ENCODE data around the gene RAPGEF4. TPM values are rescaled to one million over a fixed set of nuclear protein-coding genes. Genes with fewer than 3 reads are reported as not detected.

RAPGEF4 gene
- total RNA-seq, 1 experiment from 2014 or later, result 2.2 TPM

DNA sequence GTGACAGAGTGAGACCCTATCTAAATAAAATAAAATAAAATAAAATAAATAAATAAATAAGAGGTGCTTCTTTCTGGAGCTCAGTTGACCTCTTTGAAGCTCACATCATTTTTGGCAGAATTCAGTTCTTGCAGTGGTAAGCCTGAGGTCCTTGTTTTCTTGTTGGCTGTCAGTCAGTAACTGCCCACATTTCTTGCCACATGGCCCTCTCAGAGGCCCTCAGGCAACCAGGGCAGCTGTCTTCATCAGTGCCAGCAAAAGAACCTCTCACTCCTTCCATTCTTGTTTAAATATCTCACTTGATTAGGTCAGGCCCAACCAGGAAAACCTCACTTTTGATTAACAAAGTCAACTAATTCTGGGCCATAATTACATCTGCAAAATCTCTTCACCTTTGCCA is 53.2 kb downstream of the RAPGEF4 start (continued):
- no peak for TF ChIP-seq SMAD4 (CRISPR knock-in tag; IDR thresholded peaks at IDR 0.05)
- no peak for TF ChIP-seq CREM (CRISPR knock-in tag; IDR thresholded peaks at IDR 0.05)
- TF ChIP-seq GTF2I (CRISPR knock-in tag; conservative IDR thresholded peaks at IDR 0.05), result no peak

- Mint-ChIP-seq H3K4me3 (no peak overlapping the region), H3K27me3 (ENCODE audit: low read depth) (no peaks in the 10 kb centered on the region), H3K36me3 (no peaks in the 10 kb centered on the region), H3K4me1 (no peaks in the 10 kb centered on the region), H3K27ac (no peak overlapping the region), H3K9me3 (no peaks in the 10 kb centered on the region)
- TF ChIP-seq, protein P1, sequence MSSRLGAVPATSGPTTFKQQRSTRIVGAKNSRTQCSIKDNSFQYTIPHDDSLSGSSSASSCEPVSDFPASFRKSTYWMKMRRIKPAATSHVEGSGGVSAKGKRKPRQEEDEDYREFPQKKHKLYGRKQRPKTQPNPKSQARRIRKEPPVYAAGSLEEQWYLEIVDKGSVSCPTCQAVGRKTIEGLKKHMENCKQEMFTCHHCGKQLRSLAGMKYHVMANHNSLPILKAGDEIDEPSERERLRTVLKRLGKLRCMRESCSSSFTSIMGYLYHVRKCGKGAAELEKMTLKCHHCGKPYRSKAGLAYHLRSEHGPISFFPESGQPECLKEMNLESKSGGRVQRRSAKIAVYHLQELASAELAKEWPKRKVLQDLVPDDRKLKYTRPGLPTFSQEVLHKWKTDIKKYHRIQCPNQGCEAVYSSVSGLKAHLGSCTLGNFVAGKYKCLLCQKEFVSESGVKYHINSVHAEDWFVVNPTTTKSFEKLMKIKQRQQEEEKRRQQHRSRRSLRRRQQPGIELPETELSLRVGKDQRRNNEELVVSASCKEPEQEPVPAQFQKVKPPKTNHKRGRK (CRISPR knock-in tag; IDR thresholded peaks at IDR 0.05; ENCODE audit: borderline replicate concordance), result no peak
- TF ChIP-seq KAT7 (CRISPR knock-in tag; IDR thresholded peaks at IDR 0.05; ENCODE audit: borderline replicate concordance), result no peak
- TF ChIP-seq GRHL2 (CRISPR knock-in tag; IDR thresholded peaks at IDR 0.05; ENCODE audit: insufficient replicate concordance, severe bottlenecking), result no peak
- no peak for TF ChIP-seq ZNF219 (CRISPR knock-in tag; IDR thresholded peaks at IDR 0.05; ENCODE audit: borderline replicate concordance)
- no peak for TF ChIP-seq FOXP1 (CRISPR knock-in tag; IDR thresholded peaks at IDR 0.05; ENCODE audit: borderline replicate concordance)
- TF ChIP-seq ELF4 (CRISPR knock-in tag; IDR thresholded peaks at IDR 0.05; ENCODE audit: low read depth), result no peak
- TF ChIP-seq SP1 (CRISPR knock-in tag; conservative IDR thresholded peaks at IDR 0.05), result no peak
- no peak for TF ChIP-seq CDX4 (CRISPR knock-in tag; IDR thresholded peaks at IDR 0.05; ENCODE audit: borderline replicate concordance)
- no peak for TF ChIP-seq MLX (CRISPR knock-in tag; IDR thresholded peaks at IDR 0.05)
- TF ChIP-seq SMAD3 (CRISPR knock-in tag; IDR thresholded peaks at IDR 0.05; ENCODE audit: borderline replicate concordance), result no peak
- no peak for TF ChIP-seq NFATC4 (CRISPR knock-in tag; IDR thresholded peaks at IDR 0.05)
- no peak for TF ChIP-seq CTCF (IDR thresholded peaks at IDR 0.05)
- no peak for TF ChIP-seq ZNF671 (CRISPR knock-in tag; IDR thresholded peaks at IDR 0.05)
- no peak for TF ChIP-seq NR2C2 (CRISPR knock-in tag; IDR thresholded peaks at IDR 0.05)
- no peak for TF ChIP-seq STAT6 (CRISPR knock-in tag; conservative IDR thresholded peaks at IDR 0.05; ENCODE audit: low read depth)
- no peak for TF ChIP-seq RORB (CRISPR knock-in tag; IDR thresholded peaks at IDR 0.05)
- ATAC-seq (no peak), DNase-seq (ENCODE audit: low spot score) (no peak)
- ChIA-PET POLR2A (no interaction called here), CTCF (no interaction called here)
Observed at GRCh38 chr2:172790404-172790803, 54.8 kb downstream of the RAPGEF4 start.
